ENCODE data around the gene LDLRAP1. TPM values are rescaled to one million over a fixed set of nuclear protein-coding genes. Genes with fewer than 3 reads are reported as not detected.

Gene LDLRAP1
- total RNA-seq, 1 donor from 2014 or later, result 6.1 TPM

DNA sequence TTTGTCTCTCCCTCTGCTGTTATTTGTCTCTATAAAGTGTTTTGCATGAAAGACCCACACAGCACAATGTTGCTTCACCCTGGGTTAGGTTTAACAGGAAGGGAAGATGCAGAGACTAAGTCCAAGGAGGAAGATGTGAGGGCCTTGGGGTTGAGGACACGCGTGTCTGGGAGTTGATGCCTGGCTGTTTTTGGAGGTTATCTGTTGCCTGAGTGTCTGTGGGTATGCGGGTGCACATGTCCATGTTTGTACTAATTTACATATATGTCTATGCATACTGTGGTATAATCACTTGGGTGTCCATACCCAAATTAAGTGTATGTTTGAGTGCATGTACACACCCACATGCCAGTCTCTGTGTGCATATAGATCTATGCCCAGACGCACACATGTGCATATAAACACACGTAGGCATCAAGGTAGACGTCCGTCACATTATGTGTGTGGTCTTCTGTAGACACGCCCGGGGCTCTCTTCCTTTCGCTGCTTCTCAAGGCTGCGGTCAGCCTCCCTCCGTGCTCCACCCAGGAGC is 72.2 kb downstream of the LDLRAP1 start:
- TF ChIP-seq, protein P1, sequence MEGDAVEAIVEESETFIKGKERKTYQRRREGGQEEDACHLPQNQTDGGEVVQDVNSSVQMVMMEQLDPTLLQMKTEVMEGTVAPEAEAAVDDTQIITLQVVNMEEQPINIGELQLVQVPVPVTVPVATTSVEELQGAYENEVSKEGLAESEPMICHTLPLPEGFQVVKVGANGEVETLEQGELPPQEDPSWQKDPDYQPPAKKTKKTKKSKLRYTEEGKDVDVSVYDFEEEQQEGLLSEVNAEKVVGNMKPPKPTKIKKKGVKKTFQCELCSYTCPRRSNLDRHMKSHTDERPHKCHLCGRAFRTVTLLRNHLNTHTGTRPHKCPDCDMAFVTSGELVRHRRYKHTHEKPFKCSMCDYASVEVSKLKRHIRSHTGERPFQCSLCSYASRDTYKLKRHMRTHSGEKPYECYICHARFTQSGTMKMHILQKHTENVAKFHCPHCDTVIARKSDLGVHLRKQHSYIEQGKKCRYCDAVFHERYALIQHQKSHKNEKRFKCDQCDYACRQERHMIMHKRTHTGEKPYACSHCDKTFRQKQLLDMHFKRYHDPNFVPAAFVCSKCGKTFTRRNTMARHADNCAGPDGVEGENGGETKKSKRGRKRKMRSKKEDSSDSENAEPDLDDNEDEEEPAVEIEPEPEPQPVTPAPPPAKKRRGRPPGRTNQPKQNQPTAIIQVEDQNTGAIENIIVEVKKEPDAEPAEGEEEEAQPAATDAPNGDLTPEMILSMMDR (conservative IDR thresholded peaks at IDR 0.05; ENCODE audit: low read depth, low read length), result no peak
- H3K4me3 ChIP-seq (ENCODE audit: low read depth, low read length), result peak overlapping the region; percentile 52
- DNase-seq (ENCODE audit: low read depth), result no peak

DNA sequence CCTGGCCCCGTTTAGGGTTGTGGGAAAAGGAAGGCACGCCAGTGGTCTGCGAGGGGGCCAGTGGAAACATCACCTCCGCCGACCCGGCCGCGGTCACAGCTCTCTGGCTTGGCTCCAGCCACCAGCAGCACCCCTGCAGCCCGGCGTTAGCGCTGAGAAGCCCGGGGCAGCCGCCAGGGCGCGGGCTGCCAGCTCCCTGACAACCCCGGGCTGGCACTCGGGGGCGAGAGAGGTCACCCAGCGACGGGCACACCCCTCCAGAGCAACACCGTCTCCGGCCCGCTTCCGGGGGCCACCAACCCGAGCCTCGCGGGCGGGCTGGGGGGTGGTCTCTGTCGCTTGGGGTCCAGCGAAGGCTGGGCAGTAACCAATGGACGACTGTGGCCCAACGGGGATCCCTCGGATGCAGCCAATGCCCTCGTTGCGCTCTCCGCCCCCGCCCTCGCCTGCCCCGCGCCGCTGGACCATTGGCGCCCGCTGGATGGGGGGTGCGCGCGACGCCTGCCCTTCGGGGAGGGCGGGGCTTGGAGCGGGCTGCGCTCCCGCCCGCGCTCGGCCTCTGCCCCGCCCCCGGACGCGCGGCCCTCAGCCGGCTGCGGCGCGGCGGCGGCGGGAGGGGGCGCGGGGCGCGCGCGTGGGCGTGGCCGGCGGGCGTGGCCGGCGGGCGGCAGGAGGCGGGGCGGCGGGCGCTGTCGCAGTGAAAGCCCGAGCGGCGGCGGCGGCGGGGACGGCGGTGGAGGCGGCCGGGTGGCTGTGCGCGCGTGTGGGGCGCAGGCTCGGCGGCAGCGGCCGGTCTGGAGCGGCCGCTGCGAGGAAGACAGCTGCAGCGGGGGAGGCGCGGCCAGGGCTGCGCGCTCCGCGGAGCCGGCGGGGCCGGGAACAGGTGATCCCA is 72.9 kb downstream of the LDLRAP1 start, which contains the start of gene MAN1C1:
TSS of gene MAN1C1 (plus strand) at position 697 of the 892 bp plus-strand sequence. CDS start 1,007 bp downstream, outside the sequence.
- no peak for DNase-seq (ENCODE audit: low read depth)
- peak within 1 kb of the TSS; percentile 58 for H3K4me3 ChIP-seq (ENCODE audit: low read depth, low read length)
- TF ChIP-seq, protein P1 (conservative IDR thresholded peaks at IDR 0.05; ENCODE audit: low read depth, low read length), result peak; percentile 48

GRCh38 chr1:25616987-25617624 is 73.7 kb downstream of the LDLRAP1 start:
- DNase-seq (ENCODE audit: low read depth), result no peak
- TF ChIP-seq, protein P1 (conservative IDR thresholded peaks at IDR 0.05; ENCODE audit: low read depth, low read length), result no peak
- peak overlapping the region; percentile 58 for H3K4me3 ChIP-seq (ENCODE audit: low read depth, low read length)

GRCh38 chr1:25617625-25618432 is 74.4 kb downstream of the LDLRAP1 start:
- peak overlapping the region; percentile 58 for H3K4me3 ChIP-seq (ENCODE audit: low read depth, low read length)
- TF ChIP-seq, protein P1 (conservative IDR thresholded peaks at IDR 0.05; ENCODE audit: low read depth, low read length), result no peak

DNA sequence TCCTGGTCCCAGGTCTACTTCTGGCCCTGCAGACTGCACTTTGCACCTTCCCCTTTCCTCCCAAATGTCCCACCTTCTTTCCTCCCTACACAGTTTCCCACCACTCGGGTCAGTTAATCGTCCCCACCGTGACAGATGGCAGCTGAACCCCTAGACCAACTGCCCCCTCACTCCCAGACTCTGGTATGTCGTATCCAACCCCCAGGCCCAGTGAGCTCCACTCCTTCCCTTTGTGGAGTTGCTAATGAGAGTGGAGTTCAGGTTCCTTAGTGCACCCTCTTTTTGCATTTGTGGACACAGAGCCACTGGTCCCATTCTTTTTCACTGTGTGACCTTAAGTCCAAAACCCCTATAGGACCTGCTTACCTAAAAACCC is 75.0 kb downstream of the LDLRAP1 start:
- no peak overlapping the region for H3K4me3 ChIP-seq (ENCODE audit: low read depth, low read length)
- DNase-seq (ENCODE audit: low read depth), result no peak
- TF ChIP-seq, protein P1 (conservative IDR thresholded peaks at IDR 0.05; ENCODE audit: low read depth, low read length), result no peak

More at GRCh38 chr1:25617625-25618432, 74.4 kb downstream of the LDLRAP1 start:
- no peak for DNase-seq (ENCODE audit: low read depth)

Other genes with a start within 250 kb of the LDLRAP1 start
- 95.2 and 154 TPM in 2 replicates for gene TMEM50A, start 205.3 kb upstream of the LDLRAP1 start, total RNA-seq
- gene RHCE, start 122.8 kb upstream of the LDLRAP1 start, total RNA-seq, result 0.22 TPM in 1 of 2 replicates, not detected in the other
- 7.9 and 11.5 TPM in 2 replicates for gene MACO1, start 112.7 kb upstream of the LDLRAP1 start, total RNA-seq
- gene MAN1C1, start 73.2 kb downstream of the LDLRAP1 start, total RNA-seq, result 0.63 and 1.2 TPM in 2 replicates

All from epithelial cell of proximal tubule (primary cell).